ENCODE results near the gene TEN1. TPM values are rescaled to one million over a fixed set of nuclear protein-coding genes. Genes with fewer than 3 reads are reported as not detected.

The TEN1 gene
- total RNA-seq, 4 donors from 2014 or later = 20.0 to 43.6 (median 26.9) TPM

DNA sequence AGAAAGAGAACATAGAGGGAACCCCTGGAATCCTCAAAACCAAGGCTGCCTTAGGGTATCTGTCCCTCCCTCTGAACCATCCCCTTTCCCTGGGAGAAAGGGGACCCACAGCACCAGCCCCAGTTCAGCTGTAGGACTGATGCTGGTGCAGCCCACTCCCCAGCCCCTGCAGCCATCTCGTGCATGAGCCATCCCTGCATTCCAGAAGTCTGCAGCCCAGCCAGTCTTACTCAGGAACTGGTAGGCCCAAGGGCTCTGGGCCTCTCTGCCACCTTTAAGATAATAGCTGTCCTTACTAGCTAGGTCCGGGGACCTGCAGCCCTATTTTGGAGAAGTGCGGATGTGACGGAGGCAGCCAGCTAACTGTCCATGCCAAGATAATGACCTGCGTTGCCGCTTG is 54.1 kb downstream of the TEN1 start:
- H3K9me3 ChIP-seq = no peaks in the 10 kb centered on the region
- no peak overlapping the region for H3K4me3 ChIP-seq
- peaks cover 3% of the 10 kb centered on the region for H3K36me3 ChIP-seq
- H3K4me1 ChIP-seq = peaks cover 27% of the 10 kb centered on the region
- H3K27ac ChIP-seq = no peak overlapping the region
- DNase-seq (ENCODE audit: low spot score in 2 of 2) = no peak
- no peaks in the 10 kb centered on the region for H3K27me3 ChIP-seq
- WGBS = 100% methylated on average over 6 of the region's 6 CpGs
- TF ChIP-seq POLR2A (IDR thresholded peaks at IDR 0.05) = no peak
- TF ChIP-seq, protein P1, sequence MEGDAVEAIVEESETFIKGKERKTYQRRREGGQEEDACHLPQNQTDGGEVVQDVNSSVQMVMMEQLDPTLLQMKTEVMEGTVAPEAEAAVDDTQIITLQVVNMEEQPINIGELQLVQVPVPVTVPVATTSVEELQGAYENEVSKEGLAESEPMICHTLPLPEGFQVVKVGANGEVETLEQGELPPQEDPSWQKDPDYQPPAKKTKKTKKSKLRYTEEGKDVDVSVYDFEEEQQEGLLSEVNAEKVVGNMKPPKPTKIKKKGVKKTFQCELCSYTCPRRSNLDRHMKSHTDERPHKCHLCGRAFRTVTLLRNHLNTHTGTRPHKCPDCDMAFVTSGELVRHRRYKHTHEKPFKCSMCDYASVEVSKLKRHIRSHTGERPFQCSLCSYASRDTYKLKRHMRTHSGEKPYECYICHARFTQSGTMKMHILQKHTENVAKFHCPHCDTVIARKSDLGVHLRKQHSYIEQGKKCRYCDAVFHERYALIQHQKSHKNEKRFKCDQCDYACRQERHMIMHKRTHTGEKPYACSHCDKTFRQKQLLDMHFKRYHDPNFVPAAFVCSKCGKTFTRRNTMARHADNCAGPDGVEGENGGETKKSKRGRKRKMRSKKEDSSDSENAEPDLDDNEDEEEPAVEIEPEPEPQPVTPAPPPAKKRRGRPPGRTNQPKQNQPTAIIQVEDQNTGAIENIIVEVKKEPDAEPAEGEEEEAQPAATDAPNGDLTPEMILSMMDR (IDR thresholded peaks at IDR 0.05) = no peak
- no peak for TF ChIP-seq POLR2AphosphoS5 (IDR thresholded peaks at IDR 0.05)
- no peak for TF ChIP-seq EP300 (IDR thresholded peaks at IDR 0.05)

DNA sequence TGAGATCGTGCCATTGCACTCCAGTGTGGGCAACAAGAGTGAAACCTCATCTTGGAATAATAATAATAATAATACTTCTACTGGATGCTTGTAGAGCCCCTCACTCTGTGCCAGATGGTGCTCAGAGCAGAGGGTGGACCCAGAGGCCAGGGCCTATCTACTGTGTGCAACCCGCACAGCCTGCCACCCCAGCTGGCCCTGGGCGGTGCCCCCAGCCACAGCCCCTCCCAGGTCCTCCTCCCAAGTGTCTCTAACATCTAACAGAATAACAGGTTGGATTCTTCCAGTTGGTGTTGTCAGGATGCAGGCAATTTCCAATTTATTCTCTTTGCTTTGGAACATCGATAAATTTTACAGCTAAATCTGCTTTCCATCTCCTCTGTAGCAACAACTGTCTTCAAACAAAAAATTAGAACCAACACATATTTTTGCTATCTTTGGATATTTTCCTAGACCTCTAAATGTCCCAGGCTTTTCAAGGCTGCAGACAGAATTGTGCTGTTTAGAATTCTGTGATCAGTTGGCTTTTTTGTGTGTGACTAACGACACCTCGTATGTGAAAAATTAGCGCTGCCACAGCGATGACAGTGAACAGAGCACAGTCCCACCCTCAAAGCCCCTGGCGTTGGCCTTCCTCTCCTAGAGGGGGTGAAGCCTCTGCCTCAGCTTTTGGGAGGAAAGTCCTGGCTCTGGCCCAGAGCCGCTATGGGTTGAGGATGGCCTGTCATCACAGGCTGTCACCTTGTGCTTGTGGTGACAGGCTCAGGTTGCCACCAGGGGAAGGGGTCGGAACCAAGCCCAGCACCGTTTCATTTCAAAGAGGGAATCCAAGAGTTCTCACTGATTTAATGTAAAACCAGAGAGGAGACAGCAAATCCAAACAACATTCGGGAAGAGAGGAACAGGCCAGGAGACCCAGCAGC is 55.6 kb downstream of the TEN1 start:
- TF ChIP-seq POLR2A (IDR thresholded peaks at IDR 0.05) = no peak
- 78% methylated on average over 13 of the region's 13 CpGs for WGBS
- no peaks in the 10 kb centered on the region for H3K27me3 ChIP-seq
- H3K36me3 ChIP-seq = peaks cover 18% of the 10 kb centered on the region
- no peaks in the 10 kb centered on the region for H3K9me3 ChIP-seq
- H3K27ac ChIP-seq = no peak overlapping the region
- peaks cover 11% of the 10 kb centered on the region for H3K4me1 ChIP-seq
- DNase-seq (ENCODE audit: low spot score in 2 of 2) = no peak
- no peak overlapping the region for H3K4me3 ChIP-seq

DNA sequence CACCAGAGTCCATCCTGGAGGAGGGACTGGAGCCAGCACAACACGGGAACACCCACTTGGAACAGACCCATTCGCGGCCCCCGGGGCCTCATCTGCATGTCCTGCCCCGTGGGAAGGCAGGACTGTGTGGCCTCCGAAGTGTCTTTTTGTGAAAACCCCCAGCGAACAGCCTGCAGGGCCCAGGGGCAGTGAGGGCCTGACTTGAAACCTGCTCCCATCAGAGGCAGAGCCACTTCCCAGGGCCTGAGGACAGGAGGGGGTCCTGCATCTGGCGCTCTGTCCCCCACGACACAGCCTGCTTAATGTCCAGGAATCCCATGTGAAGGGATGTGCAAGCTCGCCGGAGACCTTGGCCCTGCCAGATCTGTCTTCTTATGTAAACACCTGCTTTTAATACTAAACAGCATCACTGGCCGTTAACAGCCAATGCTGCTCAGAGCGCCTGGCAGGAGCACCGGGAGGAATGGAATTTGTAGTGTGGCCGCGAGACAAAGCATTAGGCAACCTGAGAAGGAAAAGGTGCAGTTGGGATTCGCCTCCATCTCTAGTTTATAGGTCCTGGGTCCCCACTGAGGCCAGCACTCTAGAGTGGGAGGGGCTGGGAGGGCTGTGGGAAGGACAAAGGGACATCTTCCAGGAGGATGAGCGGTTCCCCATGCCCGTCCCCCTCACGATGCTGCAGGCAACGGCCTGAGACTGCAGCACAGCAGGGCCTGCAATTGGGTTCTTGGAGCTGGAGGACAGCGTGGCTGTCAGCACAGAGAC is 57.6 kb downstream of the TEN1 start:
- Histone ChIP-seq H3K9me3 (no peaks in the 10 kb centered on the region), H3K4me1 (peaks cover 7% of the 10 kb centered on the region), H3K36me3 (peaks cover 38% of the 10 kb centered on the region), H3K27me3 (no peaks in the 10 kb centered on the region), H3K4me3 (no peak overlapping the region), H3K27ac (no peak overlapping the region)
- WGBS = 53% methylated on average over 19 of the region's 22 CpGs
- TF ChIP-seq EP300 (IDR thresholded peaks at IDR 0.05) = no peak
- no peak for TF ChIP-seq POLR2AphosphoS5 (IDR thresholded peaks at IDR 0.05)
- TF ChIP-seq POLR2A (IDR thresholded peaks at IDR 0.05) = no peak
- TF ChIP-seq, protein P1 (IDR thresholded peaks at IDR 0.05) = no peak
- DNase-seq (ENCODE audit: low spot score in 2 of 2) = no peak

DNA sequence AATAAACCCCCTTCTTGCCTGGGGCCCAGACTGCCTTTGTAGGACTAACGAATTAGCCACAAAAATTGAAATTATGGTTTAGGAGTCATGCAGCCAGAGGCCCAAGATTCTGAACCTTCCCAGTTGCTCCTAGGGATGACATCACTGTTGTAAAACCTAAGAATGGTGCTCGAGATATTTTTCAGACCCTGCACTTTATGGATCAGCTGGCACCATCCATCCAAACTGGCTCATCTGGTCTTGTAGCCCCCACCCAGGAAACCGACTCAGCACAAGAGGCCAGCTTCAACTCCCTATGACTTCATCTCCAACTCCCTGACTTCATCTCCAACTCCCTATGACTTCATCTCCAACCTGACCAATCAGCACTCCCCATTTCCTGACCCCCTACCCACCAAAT is 59.0 kb downstream of the TEN1 start:
- TF ChIP-seq, protein P1 (IDR thresholded peaks at IDR 0.05) = no peak
- TF ChIP-seq POLR2AphosphoS5 (IDR thresholded peaks at IDR 0.05) (no peak), POLR2A (IDR thresholded peaks at IDR 0.05) (no peak), EP300 (IDR thresholded peaks at IDR 0.05) (no peak)
- no peak overlapping the region for H3K27ac ChIP-seq
- no peak for DNase-seq (ENCODE audit: low spot score in 2 of 2)
- H3K4me3 ChIP-seq = no peak overlapping the region
- 66% methylated on average over 3 of the region's 3 CpGs for WGBS
- no peaks in the 10 kb centered on the region for H3K27me3 ChIP-seq
- H3K36me3 ChIP-seq = peaks cover 52% of the 10 kb centered on the region
- H3K4me1 ChIP-seq = peaks cover 7% of the 10 kb centered on the region
- H3K9me3 ChIP-seq = no peaks in the 10 kb centered on the region

DNA sequence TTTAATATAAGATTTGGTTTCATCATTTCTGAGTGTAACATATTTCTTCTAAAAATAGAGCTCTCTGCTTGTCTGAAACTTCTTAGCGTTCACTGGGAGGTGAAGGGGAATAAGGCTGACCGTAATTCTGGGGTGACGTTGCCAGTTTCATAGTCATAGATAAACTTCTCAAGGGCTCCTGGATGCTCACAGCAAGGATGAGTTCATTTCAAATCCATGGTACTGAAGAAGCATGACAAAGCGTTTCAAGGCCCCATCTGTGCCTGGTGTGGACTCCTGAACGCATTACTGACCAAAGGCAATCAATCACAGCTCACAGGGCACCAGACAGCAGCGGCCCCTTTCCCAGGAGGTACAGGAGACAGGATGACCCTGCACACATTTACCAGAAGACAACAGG is 60.1 kb downstream of the TEN1 start:
- Histone ChIP-seq H3K4me1 (peaks cover 12% of the 10 kb centered on the region), H3K9me3 (no peaks in the 10 kb centered on the region), H3K36me3 (peaks cover 63% of the 10 kb centered on the region), H3K4me3 (no peak overlapping the region), H3K27ac (no peak overlapping the region), H3K27me3 (no peaks in the 10 kb centered on the region)
- no peak for DNase-seq (ENCODE audit: low spot score in 2 of 2)
- WGBS = 65% methylated on average over 6 of the region's 6 CpGs
- TF ChIP-seq, protein P1 (IDR thresholded peaks at IDR 0.05) = no peak
- no peak for TF ChIP-seq POLR2A (IDR thresholded peaks at IDR 0.05)
- no peak for TF ChIP-seq POLR2AphosphoS5 (IDR thresholded peaks at IDR 0.05)
- no peak for TF ChIP-seq EP300 (IDR thresholded peaks at IDR 0.05)
